HG03439 (cell line): ENCODE data around the gene KDM8.

Experiments used
- ATAC-seq: cut with Tn5 transposase; IDR thresholded peaks from one replicate; pipeline ENCODE4 v1.9.1; 2021; ENCODE audit warnings: mild to moderate bottlenecking, moderate library complexity; ENCODE audit not compliant: unreplicated experiment

Gene KDM8

DNA sequence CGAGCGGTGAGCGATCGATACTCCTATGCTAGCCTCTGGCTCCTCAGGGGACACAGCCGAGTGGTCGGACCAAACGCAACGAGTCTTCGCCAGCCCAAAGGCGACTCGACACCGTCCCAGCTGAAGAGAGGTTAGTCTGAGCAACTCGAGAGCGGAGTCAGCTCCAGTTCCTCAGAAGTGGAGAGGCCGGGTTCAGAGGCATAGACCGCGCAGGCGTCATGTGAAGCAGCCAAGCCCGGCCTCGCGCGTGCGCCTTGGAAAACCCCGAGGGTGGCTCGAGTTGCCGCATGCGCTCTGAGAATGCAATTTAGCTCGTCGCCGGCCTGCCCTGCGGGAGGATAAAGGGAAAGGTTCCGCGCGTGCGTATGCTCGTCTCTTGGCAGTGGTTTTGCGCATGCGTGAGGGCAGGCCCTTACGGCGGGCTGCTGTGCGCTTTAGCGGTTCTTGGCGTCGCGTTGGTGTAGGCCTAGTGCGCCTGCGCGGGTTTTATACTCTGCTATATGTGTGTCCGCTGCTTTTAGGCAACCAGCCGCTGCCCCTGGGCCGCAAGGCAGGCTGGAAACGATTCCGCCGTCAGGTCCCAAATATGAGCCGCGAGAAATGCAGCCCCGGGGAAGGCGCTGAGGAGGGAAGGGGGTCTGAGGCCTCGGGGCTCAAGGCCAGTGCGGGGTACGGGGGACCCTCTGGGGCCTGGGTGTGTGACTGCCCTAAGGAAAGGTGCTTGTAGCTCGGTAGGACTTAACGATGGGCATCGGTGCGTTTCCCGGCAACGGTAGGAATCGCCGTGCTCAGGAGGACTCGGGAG lies at the start of gene KDM8:
TSS of gene KDM8 (plus strand) at position 20 of the 805 bp plus-strand sequence. CDS start 6,598 bp downstream, outside the sequence.
- ATAC-seq: peak; percentile 86

- no peak for ATAC-seq
These were observed 48.4 kb upstream of the KDM8 start for GRCh38 chr16:27154705-27155521.

DNA sequence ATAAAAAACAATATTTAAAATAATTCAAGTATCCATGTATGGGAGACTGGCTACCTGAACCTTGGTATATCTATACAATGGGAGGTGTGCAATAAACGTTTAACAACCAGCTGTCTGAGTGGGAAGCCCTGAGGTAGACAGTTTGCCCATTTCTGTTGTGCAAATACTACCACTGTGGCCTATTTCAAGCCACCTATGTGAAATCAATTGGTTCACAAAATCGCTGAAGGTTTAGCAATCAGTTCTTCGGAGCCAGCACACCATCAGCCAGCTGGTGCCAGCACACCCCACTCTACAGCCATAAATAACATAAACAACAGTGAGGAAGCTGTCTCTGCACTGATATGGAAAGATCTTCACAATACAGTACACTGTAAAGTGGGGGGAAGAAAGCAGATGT lies 46.7 kb upstream of the KDM8 start:
- ATAC-seq: no peak

DNA sequence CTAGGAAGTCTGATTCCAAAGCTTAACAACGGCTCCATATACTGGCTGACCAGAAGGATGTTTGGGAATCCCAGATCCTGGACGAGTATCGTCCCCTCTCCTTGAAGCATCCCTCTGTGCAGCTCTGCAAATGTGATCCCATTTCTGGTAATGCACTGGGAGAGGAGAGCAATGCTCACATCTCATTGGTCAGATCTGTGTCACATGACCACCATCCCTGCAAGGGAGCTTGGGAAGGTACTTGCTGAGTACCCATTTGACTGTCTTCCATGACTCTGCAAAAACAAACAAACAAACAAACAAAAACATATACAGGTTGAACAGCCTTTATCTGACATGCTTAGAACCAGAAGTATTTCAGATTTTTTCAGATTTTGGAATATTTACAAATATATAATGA lies 41.9 kb upstream of the KDM8 start:
- ATAC-seq: no peak

- no peak for ATAC-seq
These were observed 39.0 kb upstream of the KDM8 start for GRCh38 chr16:27164352-27164751.

DNA sequence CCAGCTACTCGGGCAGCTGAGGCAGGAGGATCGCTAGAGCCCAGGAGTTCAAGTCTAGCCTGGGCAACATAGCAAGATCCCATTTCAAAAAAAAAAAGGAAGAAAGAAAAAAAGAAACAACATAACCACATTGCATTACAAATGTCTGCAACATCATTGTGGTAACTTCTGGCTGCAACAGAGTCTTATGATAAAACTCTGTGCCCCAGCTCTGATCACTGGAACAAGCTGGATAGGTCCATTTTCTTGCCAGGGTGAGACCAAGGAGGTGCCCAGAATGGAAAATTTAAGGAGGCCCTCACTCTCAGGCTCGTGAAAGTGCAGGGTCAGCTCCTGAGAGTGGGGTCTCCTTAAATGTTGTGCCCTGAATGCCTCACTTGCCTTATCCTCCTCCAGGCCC lies 37.8 kb upstream of the KDM8 start:
- no peak for ATAC-seq

DNA sequence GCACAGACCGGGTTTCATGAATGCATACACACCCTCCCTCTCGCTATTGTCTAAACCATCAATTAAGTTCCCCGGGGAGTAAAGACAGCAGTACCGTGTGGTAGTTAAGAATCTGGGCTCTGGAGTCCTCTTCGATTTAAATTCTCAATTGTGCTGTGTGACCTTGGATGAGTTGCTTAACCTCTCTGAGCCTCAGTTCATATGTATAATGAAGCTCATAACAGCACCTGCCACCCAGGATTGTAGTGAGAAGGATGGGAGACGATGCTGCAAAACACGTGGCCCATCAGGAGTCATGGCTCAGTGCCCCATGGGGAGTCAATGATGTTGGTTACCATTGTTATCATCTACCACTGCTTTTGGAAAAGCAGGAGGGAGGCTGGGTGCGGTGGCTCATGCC lies 34.5 kb upstream of the KDM8 start:
- no peak for ATAC-seq

- no peak for ATAC-seq
These were observed 33.7 kb upstream of the KDM8 start for GRCh38 chr16:27169511-27170071.

GRCh38 chr16:27171584-27171983 lies 31.7 kb upstream of the KDM8 start:
- ATAC-seq: no peak

DNA sequence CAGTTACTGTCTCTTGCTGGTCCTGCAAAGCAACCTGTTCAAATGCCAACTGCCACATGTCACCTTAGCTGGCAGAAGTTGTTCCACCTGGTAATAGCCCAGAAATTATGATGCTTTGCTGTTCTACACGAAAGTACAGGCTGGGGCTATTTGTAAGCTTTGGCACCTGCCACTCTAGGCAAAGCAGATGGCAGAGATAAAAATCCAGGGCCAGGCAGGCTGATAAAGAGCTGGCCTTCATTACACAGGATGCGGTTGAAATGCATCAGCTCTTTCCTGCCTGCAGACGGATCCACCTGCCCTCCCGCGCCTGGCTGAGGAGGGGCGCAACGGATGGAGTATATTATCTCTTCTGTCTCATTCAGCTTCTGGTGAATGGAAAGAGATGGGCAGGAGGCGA lies 29.3 kb upstream of the KDM8 start:
- ATAC-seq: no peak

GRCh38 chr16:27174798-27175197 lies 28.5 kb upstream of the KDM8 start:
- ATAC-seq: no peak

DNA sequence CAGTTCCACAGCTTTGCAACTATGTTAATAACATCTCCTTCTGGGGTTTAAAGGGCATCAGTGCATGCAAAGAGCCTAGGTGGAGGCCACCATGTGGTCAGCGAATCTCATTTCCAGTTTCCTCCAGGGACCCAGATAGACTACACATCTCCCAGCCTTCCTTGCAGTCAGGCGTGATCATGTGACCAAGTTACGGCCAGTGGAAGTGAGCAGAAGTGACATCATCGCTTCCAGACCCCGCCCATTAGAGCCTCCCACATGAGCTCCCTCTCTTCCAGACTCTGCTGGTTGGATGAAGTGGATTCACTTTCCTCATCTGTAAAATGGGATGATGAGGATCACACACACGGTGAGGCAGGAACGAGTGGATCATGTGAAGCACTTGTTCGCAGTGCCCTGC lies 27.4 kb upstream of the KDM8 start:
- no peak for ATAC-seq

- no peak for ATAC-seq
These were observed 26.1 kb upstream of the KDM8 start for GRCh38 chr16:27177031-27177774.

GRCh38 chr16:27179500-27180072 lies 23.7 kb upstream of the KDM8 start:
- ATAC-seq: no peak

- ATAC-seq: no peak
These were observed 22.1 kb upstream of the KDM8 start for GRCh38 chr16:27181019-27181790.

- ATAC-seq: no peak
These were observed 20.4 kb upstream of the KDM8 start for GRCh38 chr16:27182906-27183405.

DNA sequence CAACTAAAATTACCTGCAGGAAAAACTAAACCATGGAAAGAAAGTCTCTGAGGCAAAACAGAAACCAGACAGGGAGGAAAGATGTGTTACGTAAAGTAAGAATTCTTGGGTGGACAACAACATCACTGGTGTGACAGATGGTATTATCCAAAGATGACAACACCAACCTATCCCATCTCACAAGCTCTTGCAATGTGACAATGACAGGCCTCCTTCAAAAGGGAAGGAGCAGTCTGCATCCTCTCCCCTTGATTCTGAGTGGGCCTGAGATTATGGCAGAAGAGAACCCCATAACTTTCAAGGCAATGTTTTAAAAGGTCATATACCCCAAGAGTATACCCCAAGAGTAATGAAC lies 17.6 kb upstream of the KDM8 start:
- no peak for ATAC-seq

DNA sequence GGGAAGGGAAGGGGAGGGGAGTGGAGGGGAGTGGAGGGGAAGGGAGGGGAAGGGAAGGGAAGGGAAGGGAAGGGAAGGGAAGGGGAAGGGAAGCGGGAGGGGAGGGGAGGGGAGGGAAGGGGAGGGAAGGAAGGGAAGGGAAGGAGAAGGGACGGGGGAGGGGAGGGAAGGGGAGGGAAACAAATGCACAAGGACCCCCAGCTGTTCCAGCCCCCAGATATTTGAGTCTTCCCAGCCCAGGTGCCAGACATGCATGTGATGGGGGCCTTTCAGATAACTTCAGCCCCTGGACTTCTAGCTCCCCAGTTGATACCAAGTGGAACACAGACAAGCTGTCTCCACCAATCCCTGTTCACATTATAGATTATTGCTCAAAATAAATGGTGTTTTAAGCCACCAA lies 14.7 kb upstream of the KDM8 start:
- ATAC-seq: no peak

GRCh38 chr16:27189335-27189972 lies 13.9 kb upstream of the KDM8 start:
- ATAC-seq: no peak
